IPS DF 19.7 (cell line): Measurements from ENCODE around the gene CFAP97.

Experiments used
- DNase-seq: peaks from one replicate; pipeline ENCODE4 v3.0.0-alpha.2; 2013; ENCODE audit warnings: low read depth, low spot score

Gene CFAP97

GRCh38 chr4:185109736-185110135, 94.1 kb downstream of the CFAP97 start:
- DNase-seq = no peak
